DND-41 (cell line): ENCODE data around the gene SEMA4B.

Experiments used
- EZH2 ChIP-seq: IDR thresholded peaks from 3 replicates; pipeline ENCODE4 v1.6.1; 2012; ENCODE audit warnings: borderline replicate concordance, low read depth, mild to moderate bottlenecking, moderate library complexity, low read length, inconsistent platforms; ENCODE audit not compliant: severe bottlenecking
- TF ChIP-seq, protein P1 (sequence below): IDR thresholded peaks from 2 replicates; pipeline ENCODE4 v1.5.1; 2012; ENCODE audit warnings: borderline replicate concordance, low read length, moderate library complexity, mild to moderate bottlenecking; ENCODE audit not compliant: poor library complexity, severe bottlenecking; ENCODE audit errors: extremely low read depth

- TF ChIP-seq, protein P1, sequence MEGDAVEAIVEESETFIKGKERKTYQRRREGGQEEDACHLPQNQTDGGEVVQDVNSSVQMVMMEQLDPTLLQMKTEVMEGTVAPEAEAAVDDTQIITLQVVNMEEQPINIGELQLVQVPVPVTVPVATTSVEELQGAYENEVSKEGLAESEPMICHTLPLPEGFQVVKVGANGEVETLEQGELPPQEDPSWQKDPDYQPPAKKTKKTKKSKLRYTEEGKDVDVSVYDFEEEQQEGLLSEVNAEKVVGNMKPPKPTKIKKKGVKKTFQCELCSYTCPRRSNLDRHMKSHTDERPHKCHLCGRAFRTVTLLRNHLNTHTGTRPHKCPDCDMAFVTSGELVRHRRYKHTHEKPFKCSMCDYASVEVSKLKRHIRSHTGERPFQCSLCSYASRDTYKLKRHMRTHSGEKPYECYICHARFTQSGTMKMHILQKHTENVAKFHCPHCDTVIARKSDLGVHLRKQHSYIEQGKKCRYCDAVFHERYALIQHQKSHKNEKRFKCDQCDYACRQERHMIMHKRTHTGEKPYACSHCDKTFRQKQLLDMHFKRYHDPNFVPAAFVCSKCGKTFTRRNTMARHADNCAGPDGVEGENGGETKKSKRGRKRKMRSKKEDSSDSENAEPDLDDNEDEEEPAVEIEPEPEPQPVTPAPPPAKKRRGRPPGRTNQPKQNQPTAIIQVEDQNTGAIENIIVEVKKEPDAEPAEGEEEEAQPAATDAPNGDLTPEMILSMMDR = no peak
- TF ChIP-seq EZH2 = no peak
Measured at GRCh38 chr15:90243943-90244639, 43.0 kb downstream of the SEMA4B start.
